Endothelial cell of umbilical vein (primary cell): ENCODE measurements around the gene CCM2. TPM values are rescaled to one million over a fixed set of nuclear protein-coding genes. Genes with fewer than 3 reads are reported as not detected.

Experiments used
- BruUV-seq: library from RNA; stranded (reverse); fragments of 400-500 nt; replicated peaks from 2 replicates; lab custom pipeline; 2021; lab: Mats Ljungman, UMichigan
- CTCF ChIA-PET: fragments of 300-600, 350-600 bp; sonication (Branson Sonifier 250); formaldehyde crosslinking; loops from one replicate; lab custom pipeline; 2021; ENCODE audit warnings: antibody characterized with exemption, inconsistent platforms; lab: Charles Lee
- POLR2A ChIA-PET: fragments of 300-600, 350-600 bp; sonication (Branson Sonifier 250); formaldehyde crosslinking; loops from one replicate; lab custom pipeline; 2021; ENCODE audit warnings: antibody characterized with exemption, inconsistent platforms; lab: Charles Lee
- DNase-seq: peaks from one replicate; pipeline ENCODE4 v3.0.0-alpha.2; 2011; ENCODE audit warnings: low read depth, low spot score
- FAIRE-seq: peaks from 2 replicates; lab custom pipeline; 2011; peaks lifted over from hg19 to GRCh38; lab: Jason Lieb, UNC
- H2AFZ ChIP-seq: 2 replicates; pipeline ENCODE4 v1.6.0; 2012; ENCODE audit warnings: low read depth, low read length, control low read depth, inconsistent platforms
- H3K27ac ChIP-seq: 2 replicates; pipeline ENCODE4 v1.5.1; 2011; ENCODE audit warnings: low read depth, mild to moderate bottlenecking, control low read depth, low read length, moderate library complexity; ENCODE audit not compliant: insufficient read depth
- H3K27me3 ChIP-seq, 2 experiments: 2 replicates each; pipeline versions ENCODE4 v1.6.0 to v1.6.1; 2011; ENCODE audit warnings: low read length in 2 of 2, mixed read lengths in 1 of 2; ENCODE audit not compliant: control insufficient read depth in 2 of 2, insufficient read depth in 2 of 2
- H3K36me3 ChIP-seq, 2 experiments: 2 replicates in 1 of 2; 3 replicates in 1 of 2; pipeline ENCODE4 v1.5.1; 2011; ENCODE audit warnings: low read length in 2 of 2, mild to moderate bottlenecking in 1 of 2, moderate library complexity in 1 of 2; ENCODE audit not compliant: control insufficient read depth in 2 of 2, insufficient read depth in 2 of 2; ENCODE audit errors: extremely low read depth in 1 of 2
- H3K4me1 ChIP-seq: 3 replicates; pipeline ENCODE4 v1.5.1; 2011; ENCODE audit warnings: mild to moderate bottlenecking, low read length; ENCODE audit not compliant: control insufficient read depth, insufficient read depth; ENCODE audit errors: extremely low read depth
- H3K4me2 ChIP-seq: 2 replicates; pipeline ENCODE4 v1.6.1; 2011; ENCODE audit warnings: low read length, control low read depth, mixed read lengths; ENCODE audit not compliant: insufficient read depth
- H3K4me3 ChIP-seq, 3 experiments: fragments of 200-600 bp in 1 of 3; sonication (generic), shearing (Covaris generic) in 1 of 3; replicated peaks in 1 of 3; 2 replicates each; pipeline ENCODE4 v1.5.1; 2011 to 2016; ENCODE audit warnings: control low read depth in 3 of 3, low read length in 3 of 3, mild to moderate bottlenecking in 2 of 3, inconsistent platforms in 1 of 3, low read depth in 1 of 3, moderate library complexity in 1 of 3; ENCODE audit not compliant: insufficient read depth in 1 of 3
- H3K79me2 ChIP-seq: 2 replicates; pipeline ENCODE4 v1.6.0; 2012; ENCODE audit warnings: low read length, inconsistent platforms; ENCODE audit not compliant: control insufficient read depth, insufficient read depth
- H3K9ac ChIP-seq: replicated peaks from 2 replicates; pipeline ENCODE3; 2011; ENCODE audit warnings: low read length, control low read depth; ENCODE audit not compliant: insufficient read depth; ENCODE audit errors: extremely low read depth
- H3K9me1 ChIP-seq: replicated peaks from 3 replicates; pipeline ENCODE4 v1.6.0; 2011; ENCODE audit warnings: mild to moderate bottlenecking, low read length; ENCODE audit not compliant: control insufficient read depth, insufficient read depth; ENCODE audit errors: extremely low read depth
- H3K9me3 ChIP-seq: replicated peaks from 2 replicates; pipeline ENCODE4 v1.5.1; 2012; ENCODE audit warnings: low read length, inconsistent platforms; ENCODE audit not compliant: control insufficient read depth, insufficient read depth
- H4K20me1 ChIP-seq: replicated peaks from 2 replicates; pipeline ENCODE3; 2011; ENCODE audit warnings: mild to moderate bottlenecking, low read length; ENCODE audit not compliant: control insufficient read depth, insufficient read depth; ENCODE audit errors: extremely low read depth
- CTCF ChIP-seq, 2 donors: IDR thresholded peaks; 1 replicate in 1 of 2; 2 replicates in 1 of 2; pipeline ENCODE4 v1.5.1; 2011; ENCODE audit warnings: low read length in 2 of 2, mild to moderate bottlenecking in 2 of 2, moderate library complexity in 2 of 2, control low read depth in 1 of 2, inconsistent platforms in 1 of 2, low read depth in 1 of 2; ENCODE audit not compliant: insufficient read depth in 1 of 2; ENCODE audit errors: extremely low read depth in 1 of 2
- EZH2 ChIP-seq: IDR thresholded peaks from 2 replicates; pipeline ENCODE4 v1.6.1; 2012; ENCODE audit warnings: borderline replicate concordance, low read depth, mild to moderate bottlenecking, moderate library complexity, low read length, inconsistent platforms; ENCODE audit not compliant: severe bottlenecking
- FOS ChIP-seq: IDR thresholded peaks from 2 replicates; pipeline ENCODE4 v1.6.1; 2011; ENCODE audit warnings: mild to moderate bottlenecking, low read length, moderate library complexity, borderline replicate concordance; ENCODE audit not compliant: insufficient read depth
- GATA2 ChIP-seq: IDR thresholded peaks from 2 replicates; pipeline ENCODE4 v1.7.0; 2011; ENCODE audit warnings: low read depth, mild to moderate bottlenecking, moderate library complexity, mixed read lengths, low read length; ENCODE audit not compliant: insufficient read length, insufficient read depth
- JUN ChIP-seq: IDR thresholded peaks from 2 replicates; pipeline ENCODE4 v1.6.1; 2011; ENCODE audit warnings: borderline replicate concordance, low read depth; ENCODE audit not compliant: insufficient read length, insufficient read depth
- MAX ChIP-seq: IDR thresholded peaks from 2 replicates; pipeline ENCODE4 v1.6.1; 2011; ENCODE audit not compliant: insufficient read depth, insufficient read length
- MYC ChIP-seq: IDR thresholded peaks from one replicate; pipeline ENCODE4 v1.6.1; 2011; ENCODE audit warnings: mild to moderate bottlenecking, low read depth, low read length
- POLR2A ChIP-seq: IDR thresholded peaks from 2 replicates; pipeline ENCODE4 v1.6.1; 2012; ENCODE audit warnings: low read depth, mild to moderate bottlenecking, control low read depth, low read length
- POLR2AphosphoS5 ChIP-seq: IDR thresholded peaks from 2 replicates; pipeline ENCODE4 v1.6.1; 2012; ENCODE audit warnings: low read depth, mild to moderate bottlenecking, control low read depth, low read length, moderate library complexity; ENCODE audit not compliant: insufficient read depth
- dilution Hi-C: fragments of 300-500 bp; cut with MboI; formaldehyde crosslinking; loops from one replicate; pipeline ENCODE4 v1.15.0; 2019; ENCODE audit warnings: low sequenced_read_pairs; ENCODE audit not compliant: extremely low pct_ligation_motif_present
- intact Hi-C: fragments of 100-400 bp; cut with micrococcal nuclease; formaldehyde crosslinking; loops from one replicate; pipeline ENCODE4 v1.10.0; 2022
- polyA plus RNA-seq, 4 experiments: library from polyadenylated mRNA; depleted of rRNA in 3 of 4; stranded (reverse) in 3 of 4; unstranded in 1 of 4; fragments of >200 nt; gene quantifications; 2 replicates each; pipeline versions ENCODE4 v1.2.1 to v1.2.3, GENCODE V29; 2011 to 2012; ENCODE audit warnings: missing spikeins in 1 of 4
- total RNA-seq: library from RNA; stranded (reverse); gene quantifications from 2 replicates; pipeline ENCODE4 v1.2.3, GENCODE V29; 2021

The CCM2 gene
- total and polyA plus RNA-seq, 2 donors (not counting 3 experiments of a cell fraction or from before 2014, with no cell fraction given), result 66.1 to 70.4 TPM

GRCh38 chr7:45007571-45008328 lies 7.7 kb downstream of the CCM2 start:
- ChIA-PET POLR2A (interaction anchor here (0.7 kb wide), 1 partner anchor 232 kb away, joined by 3 read pairs; no protein-coding TSS in a partner anchor), CTCF (interaction anchor here (1.1 kb wide), 1 partner anchor 34 kb away, joined by 3 read pairs; no protein-coding TSS in a partner anchor)
- Histone ChIP-seq H3K9me1 (no peaks in the 10 kb centered on the region), H3K4me2 (no peak overlapping the region), H3K36me3 (no peaks in the 10 kb centered on the region), H3K79me2 (peaks cover 49% of the 10 kb centered on the region), H3K4me1 (no peaks in the 10 kb centered on the region), H3K27me3 (no peaks in the 10 kb centered on the region), H3K4me3 (no peak overlapping the region), H3K9ac (no peak overlapping the region), H3K9me3 (no peaks in the 10 kb centered on the region), H3K27ac (no peak overlapping the region), H2AFZ (no peak overlapping the region), H4K20me1 (peaks cover 3% of the 10 kb centered on the region)
- FAIRE-seq (no peak), DNase-seq (no peak)
- intact Hi-C loops, result no loop called here
- dilution Hi-C loops, result no loop called here
- BruUV-seq, result no TSS peak
- TF ChIP-seq MAX, result no peak
- no peak for TF ChIP-seq JUN
- TF ChIP-seq FOS, result no peak
- no peak for TF ChIP-seq CTCF (IDR thresholded peaks at IDR 0.05; ENCODE audit: extremely low read depth in 1 of 2, insufficient read depth in 1 of 2, low read depth in 1 of 2, low read length in 2 of 2)
- no peak for TF ChIP-seq GATA2
- TF ChIP-seq POLR2A, result no peak
- no peak for TF ChIP-seq MYC
- no peak for TF ChIP-seq EZH2
- TF ChIP-seq POLR2AphosphoS5, result no peak
